Middle frontal gyrus (tissue), 1 donor: ENCODE results near the gene TP53I13.
"Not testable (repeated sequence)": the region's sequence is repeated elsewhere in the genome, so short reads cannot be mapped to it uniquely, and the experiment has no call there.

Source experiments
- DNase-seq: peaks from one replicate; pipeline ENCODE4 v3.0.0-alpha.2; 2015; ENCODE audit warnings: low spot score; ENCODE audit errors: extremely low spot score

Gene TP53I13, protein sequence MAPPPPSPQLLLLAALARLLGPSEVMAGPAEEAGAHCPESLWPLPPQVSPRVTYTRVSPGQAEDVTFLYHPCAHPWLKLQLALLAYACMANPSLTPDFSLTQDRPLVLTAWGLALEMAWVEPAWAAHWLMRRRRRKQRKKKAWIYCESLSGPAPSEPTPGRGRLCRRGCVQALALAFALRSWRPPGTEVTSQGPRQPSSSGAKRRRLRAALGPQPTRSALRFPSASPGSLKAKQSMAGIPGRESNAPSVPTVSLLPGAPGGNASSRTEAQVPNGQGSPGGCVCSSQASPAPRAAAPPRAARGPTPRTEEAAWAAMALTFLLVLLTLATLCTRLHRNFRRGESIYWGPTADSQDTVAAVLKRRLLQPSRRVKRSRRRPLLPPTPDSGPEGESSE

GRCh38 chr17:29568331-29569244 is at the start of gene TP53I13:
Gene TP53I13, plus strand, starts transcription at chr17:29568701. Its CDS starts 58 bp downstream, at chr17:29568759.
- no peak for DNase-seq

GRCh38 chr17:29524692-29525091 is 43.8 kb upstream of the TP53I13 start:
- no peak for DNase-seq

DNA sequence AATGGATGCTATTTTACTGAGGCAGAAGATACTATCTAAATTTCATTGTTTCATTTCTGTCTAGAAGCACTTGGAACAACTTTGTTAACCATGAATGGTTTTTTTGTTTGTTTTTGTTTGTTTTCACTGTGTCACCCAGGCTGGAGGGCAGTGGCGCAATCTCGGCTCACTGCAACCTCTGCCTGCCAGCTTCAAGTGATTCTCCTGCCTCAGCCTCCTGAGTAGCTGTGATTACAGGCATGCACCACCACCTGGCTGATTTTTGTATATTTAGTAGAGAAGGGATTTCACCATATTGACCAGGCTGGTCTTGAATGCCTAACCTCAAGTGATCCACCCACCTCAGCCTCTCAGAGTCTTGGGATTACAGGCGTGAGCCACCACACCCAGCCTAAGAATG is 42.2 kb upstream of the TP53I13 start:
- no peak for DNase-seq

DNA sequence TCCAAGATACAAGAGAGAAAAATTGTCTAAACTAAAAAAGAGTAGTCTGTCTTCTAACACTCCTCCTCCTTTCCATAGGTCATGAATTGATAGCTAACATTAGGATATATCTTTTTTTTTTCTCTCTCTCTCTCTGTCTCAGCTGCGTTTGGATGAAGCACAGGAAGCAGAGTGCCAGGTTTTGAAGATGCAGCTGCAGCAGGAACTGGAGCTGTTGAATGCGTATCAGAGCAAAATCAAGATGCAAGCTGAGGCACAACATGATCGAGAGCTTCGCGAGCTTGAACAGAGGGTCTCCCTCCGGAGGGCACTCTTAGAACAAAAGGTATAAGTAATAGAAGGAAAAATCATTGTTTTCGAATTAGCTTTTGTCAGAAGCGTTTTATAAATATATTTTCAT is 34.5 kb upstream of the TP53I13 start:
- DNase-seq = no peak

- no peak for DNase-seq
These were observed 24.4 kb upstream of the TP53I13 start for GRCh38 chr17:29544066-29544465.

GRCh38 chr17:29546085-29546484 is 22.4 kb upstream of the TP53I13 start:
- no peak for DNase-seq

DNA sequence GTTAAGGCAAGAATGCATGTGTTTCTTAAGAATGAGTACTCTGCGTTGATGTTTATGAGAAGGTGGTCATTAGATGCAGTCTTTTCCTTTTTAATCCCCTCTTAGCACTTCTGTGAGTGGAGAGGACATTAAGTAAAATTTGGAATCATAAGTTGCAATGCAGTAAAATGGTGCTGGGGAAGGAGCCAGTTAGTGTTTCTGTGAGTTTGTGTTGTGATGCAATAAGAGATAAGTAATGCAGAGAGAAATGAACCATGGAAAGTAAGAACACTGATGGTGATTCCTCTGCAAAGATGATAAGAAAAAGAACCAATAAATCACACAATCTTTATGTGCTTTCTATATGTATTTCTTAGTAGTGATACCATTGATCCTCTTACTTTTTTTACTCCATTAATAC is 21.7 kb upstream of the TP53I13 start:
- DNase-seq = no peak

- no peak for DNase-seq
These were observed 19.2 kb upstream of the TP53I13 start for GRCh38 chr17:29549177-29549923.

- no peak for DNase-seq
These were observed 12.7 kb upstream of the TP53I13 start for GRCh38 chr17:29555840-29556239.

GRCh38 chr17:29557085-29557738 is 11.3 kb upstream of the TP53I13 start:
- no peak for DNase-seq

GRCh38 chr17:29557739-29558116 is 10.8 kb upstream of the TP53I13 start:
- DNase-seq = no peak

DNA sequence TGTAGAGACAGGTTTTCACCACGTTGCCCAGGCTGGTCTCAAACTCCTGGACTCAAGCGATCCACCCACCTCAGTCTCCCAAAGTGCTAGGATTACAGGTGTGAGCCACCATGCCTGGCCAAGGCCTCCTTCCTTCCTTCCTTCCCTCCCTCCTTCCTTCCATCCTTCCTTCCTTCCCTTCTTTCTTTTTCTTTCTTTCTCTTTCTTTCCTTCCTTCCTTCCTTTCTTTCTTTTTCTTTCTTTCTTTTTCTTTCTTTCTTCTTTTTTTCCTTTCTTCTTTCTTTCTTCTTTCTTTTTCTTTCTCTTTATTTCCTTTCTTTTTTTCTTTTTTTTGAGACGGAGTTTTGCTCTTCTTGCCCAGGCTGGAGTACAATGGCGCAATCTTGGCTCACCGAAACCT is 10.4 kb upstream of the TP53I13 start:
- DNase-seq = not testable (repeated sequence)

DNA sequence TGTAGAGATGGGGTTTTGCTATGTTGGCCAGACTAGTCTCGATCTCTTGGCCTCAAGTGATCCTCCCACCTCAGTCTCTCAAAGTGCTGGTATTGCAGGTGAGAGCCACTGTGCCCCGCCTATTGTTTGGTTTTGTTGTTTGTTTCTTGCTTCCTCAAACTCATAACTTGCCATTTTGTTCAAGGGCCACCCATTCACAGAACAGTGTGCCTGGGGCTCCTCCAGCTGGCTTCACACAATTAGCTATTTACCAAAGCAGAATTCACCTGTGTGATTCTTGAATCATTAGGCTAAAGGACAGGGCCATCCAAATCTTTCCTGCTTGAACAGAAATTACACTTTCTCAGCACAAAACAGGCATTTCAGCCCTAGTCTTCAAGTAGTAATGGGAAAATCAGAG is 8.9 kb upstream of the TP53I13 start:
- DNase-seq = no peak

DNA sequence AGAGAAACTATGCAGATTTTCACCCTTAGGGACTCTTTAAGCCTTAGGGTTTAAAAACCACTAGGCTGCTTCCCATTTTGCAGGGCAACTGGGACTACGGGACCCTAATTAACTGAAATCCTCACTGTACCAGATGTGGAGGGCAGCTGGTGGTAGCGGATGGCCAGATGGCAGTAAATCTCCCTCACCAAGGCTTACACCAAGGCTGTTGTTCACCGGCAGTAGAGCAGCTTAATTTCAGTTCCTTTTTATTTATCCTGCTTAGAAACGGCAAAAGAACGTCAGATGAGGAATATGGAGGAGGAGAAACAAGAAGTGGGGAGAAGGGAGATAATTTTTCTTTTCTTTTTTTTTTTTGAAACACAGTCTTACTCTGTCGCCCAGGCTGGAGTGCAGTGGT is 8.2 kb upstream of the TP53I13 start:
- DNase-seq = no peak

DNA sequence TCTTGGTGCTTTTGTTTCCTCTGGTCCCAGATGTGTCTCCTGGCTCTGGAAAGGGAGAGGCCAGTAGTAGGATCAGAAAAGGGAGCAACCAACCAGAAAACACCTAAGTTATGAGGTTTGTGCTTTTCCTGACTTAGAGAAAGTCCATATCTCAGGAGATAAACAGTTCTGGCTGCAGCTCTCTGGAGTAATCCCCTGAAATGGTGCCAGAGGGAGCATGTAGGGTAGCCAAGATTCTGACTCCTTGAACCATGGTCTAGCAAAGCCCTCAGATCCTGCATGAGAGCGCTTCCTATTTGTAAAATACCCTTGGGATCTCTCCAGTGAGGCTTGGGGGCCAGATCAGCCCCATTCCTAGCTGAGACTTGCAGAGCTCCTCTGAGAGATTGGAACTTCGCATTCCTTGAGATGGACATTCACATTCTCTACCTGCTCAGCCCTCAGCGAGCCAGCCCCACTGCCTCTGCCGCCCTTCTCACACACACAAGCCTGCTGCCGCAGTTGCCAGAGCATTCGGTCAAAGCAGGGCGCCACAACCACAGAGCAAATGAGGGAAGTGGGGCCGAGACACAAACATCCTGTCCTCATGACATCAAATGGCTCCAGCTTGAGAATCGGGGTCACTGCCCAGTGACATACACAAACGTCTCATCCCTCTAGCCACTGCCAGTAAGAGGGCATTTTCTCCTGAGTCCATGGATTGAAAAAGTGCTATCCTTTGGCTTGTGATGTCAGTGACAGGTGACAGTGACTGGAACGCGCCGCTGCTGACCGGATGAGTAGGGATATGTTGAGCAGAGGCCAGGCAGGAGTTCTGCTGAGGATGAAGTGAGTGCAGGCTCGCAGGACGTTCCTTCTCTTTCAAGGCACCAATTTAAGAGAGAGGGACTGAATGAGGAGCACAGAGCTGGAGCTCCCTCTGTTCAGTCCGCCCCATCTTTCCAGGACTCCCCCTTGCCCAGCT is 6.7 kb upstream of the TP53I13 start:
- DNase-seq = no peak

DNA sequence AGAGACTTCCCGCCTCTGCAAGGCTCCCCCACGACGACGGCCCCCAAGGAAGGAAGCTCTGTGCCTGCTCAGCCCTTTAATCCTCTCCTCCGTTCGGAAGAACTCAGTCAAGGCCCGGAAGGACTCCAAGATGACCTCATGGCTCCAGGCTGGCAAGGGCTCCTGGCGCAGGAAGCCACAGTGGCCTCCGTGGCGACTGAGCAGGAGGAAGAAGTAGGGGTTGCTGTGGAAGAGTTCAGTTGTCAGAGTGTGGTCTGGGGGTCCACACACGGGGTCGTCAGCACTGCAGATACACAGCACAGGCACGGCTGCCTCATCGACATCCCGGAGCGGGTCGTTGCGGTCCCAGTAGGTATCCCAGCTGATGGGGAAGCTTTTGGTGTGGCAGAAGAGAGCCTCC is 5.9 kb upstream of the TP53I13 start:
- DNase-seq = no peak

DNA sequence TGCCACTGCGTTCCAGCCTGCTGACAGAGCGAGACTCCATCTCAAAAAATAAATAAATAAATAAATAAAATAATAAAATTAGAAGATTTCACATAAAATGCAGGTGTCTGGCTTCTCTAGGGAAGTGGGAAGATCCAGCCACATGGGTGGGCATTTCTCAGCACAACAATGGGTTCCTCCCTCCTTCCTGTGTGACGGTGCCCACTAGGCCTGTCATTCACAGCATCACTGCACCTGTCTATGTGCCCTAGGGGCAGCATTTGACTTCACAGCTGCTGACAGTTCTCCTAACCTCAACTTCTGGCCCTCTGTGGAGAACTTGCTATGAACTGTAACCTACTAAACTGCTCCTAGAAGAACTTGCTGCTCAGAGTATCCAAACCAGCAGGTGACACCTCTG is 4.7 kb upstream of the TP53I13 start:
- no peak for DNase-seq

DNA sequence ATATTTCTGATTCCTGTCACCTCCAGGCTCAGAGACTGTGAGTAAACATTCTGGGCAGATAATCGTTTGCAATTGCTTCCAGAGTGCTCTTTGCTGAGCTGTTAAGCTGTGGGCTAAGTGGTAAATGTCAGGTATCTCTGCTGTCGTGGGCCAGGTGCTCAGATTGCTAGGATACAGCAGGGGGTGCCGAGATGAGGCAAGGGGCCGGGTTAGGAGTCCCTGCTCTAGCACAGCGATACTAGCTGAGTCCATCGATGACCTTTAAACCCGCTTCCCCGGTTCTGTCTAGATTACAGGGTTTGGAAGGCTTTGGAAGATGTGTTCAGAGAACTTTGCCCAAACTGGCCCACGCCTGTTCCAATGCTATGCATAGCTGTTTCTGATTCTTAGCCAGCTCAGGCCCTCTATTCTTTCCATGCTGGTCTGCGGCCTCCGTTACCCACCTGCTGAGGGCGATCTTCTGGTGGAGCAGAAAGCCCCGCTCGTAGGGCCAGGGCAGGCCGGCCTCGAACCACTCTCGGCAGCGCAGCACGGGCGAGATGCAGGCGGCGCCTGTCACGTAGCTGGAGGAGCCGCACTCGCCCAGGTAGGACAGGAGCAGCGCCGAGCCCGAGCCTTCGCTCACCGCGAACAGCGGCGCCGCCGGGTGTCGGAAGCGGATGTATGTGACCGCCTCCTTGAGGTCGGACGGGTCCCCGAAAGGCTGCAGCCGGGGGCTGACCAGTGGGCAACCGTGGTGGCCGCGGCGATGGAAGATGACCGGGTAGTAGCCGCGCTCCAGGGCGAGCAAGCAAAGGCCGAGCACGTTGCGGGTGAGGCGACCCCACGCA is 2.6 kb upstream of the TP53I13 start:
- DNase-seq = no peak
